ENCODE measurements around the gene KIF12. TPM values are rescaled to one million over a fixed set of nuclear protein-coding genes. Genes with fewer than 3 reads are reported as not detected.

The KIF12 gene
- total and polyA plus RNA-seq, 2 experiments from 2014 or later = 4.2 to 4.3 TPM

DNA sequence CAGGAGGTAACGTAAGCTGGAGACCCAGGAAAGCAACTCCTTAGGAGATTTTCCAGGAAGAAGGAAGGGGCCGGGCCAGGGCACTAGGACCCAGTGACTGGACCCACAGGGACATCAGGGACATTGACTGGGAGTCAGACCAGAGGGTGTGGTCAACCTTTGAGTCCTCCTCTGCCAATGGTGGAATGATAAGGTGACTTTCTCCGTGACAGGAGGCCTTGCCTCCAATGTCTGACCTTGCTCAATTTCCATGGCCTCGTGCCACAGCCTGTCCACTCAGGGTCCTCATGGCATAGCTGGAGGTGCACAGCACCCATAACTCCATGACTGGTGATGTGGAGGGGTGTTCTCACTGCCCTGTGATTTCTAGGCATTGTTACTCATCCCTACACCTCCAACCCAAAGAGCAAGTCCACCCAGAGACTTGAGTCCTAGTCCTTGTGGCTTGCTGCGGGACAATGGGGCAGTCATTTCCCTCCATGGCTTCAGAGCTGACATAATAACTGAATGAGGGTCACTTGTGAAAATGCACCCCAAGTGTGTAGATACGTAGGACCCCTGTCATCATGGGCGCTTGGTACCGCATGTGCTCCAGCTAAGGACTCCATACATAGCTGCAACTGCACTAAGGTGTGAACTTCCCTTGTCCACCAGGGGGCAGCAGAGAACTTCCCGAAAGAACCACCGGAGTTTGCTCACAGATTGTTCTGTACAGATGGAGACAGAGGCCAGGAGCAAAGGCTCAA, 16.9 kb downstream of the KIF12 start:
- no peaks in the 10 kb centered on the region for H3K27me3 ChIP-seq (ENCODE audit: insufficient read depth)
- H3K79me2 ChIP-seq (replicated peaks; ENCODE audit: insufficient read depth) = no peaks in the 10 kb centered on the region
- H3K4me3 ChIP-seq = no peak overlapping the region
- Mint-ChIP-seq H3K27ac (no peak overlapping the region), H3K4me1 (0 out of 3 replicates have a peak, but pooled peaks cover 2% of the 10 kb centered on the region), H3K27me3 (ENCODE audit: insufficient read depth, low read depth, poor library complexity) (peaks cover 15% of the 10 kb centered on the region), H3K4me3 (no peak overlapping the region), H3K9me3 (no peaks in the 10 kb centered on the region), H3K36me3 (ENCODE audit: low read depth) (no peaks in the 10 kb centered on the region)
- no peaks in the 10 kb centered on the region for H3F3A ChIP-seq (replicated peaks; ENCODE audit: low read depth)
- H3K27ac ChIP-seq (ENCODE audit: low read depth) = no peak overlapping the region
- TF ChIP-seq EZH2 (IDR thresholded peaks at IDR 0.05; ENCODE audit: low read depth, unreplicated experiment) = no peak
- TF ChIP-seq, protein P1, sequence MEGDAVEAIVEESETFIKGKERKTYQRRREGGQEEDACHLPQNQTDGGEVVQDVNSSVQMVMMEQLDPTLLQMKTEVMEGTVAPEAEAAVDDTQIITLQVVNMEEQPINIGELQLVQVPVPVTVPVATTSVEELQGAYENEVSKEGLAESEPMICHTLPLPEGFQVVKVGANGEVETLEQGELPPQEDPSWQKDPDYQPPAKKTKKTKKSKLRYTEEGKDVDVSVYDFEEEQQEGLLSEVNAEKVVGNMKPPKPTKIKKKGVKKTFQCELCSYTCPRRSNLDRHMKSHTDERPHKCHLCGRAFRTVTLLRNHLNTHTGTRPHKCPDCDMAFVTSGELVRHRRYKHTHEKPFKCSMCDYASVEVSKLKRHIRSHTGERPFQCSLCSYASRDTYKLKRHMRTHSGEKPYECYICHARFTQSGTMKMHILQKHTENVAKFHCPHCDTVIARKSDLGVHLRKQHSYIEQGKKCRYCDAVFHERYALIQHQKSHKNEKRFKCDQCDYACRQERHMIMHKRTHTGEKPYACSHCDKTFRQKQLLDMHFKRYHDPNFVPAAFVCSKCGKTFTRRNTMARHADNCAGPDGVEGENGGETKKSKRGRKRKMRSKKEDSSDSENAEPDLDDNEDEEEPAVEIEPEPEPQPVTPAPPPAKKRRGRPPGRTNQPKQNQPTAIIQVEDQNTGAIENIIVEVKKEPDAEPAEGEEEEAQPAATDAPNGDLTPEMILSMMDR (conservative IDR thresholded peaks at IDR 0.05; ENCODE audit: low read depth in 2 of 2) = peak; percentile 86 to 96
- H3K36me3 ChIP-seq (ENCODE audit: insufficient read depth) = no peaks in the 10 kb centered on the region
- DNase-seq (ENCODE audit: low spot score) (peak; percentile 96), ATAC-seq (peak; percentile 97)
- no peak overlapping the region for H3K4me2 ChIP-seq
- no peaks in the 10 kb centered on the region; the same call in 1 of the 2 replicates for H3K4me1 ChIP-seq (ENCODE audit: insufficient read depth)
- no peaks in the 10 kb centered on the region for H4K20me1 ChIP-seq (replicated peaks; ENCODE audit: insufficient read depth)
- peak overlapping the region; percentile 80; the same call in 1 of the 2 replicates for H2AFZ ChIP-seq
- H3K9me2 ChIP-seq (ENCODE audit: insufficient read depth) = no peaks in the 10 kb centered on the region

GRCh38 chr9:114081441-114082016, 17.6 kb downstream of the KIF12 start:
- no peak overlapping the region for H3K4me3 ChIP-seq
- no peak overlapping the region for H3K27ac ChIP-seq (ENCODE audit: low read depth)
- H3K36me3 ChIP-seq (ENCODE audit: insufficient read depth) = no peaks in the 10 kb centered on the region
- no peaks in the 10 kb centered on the region for H4K20me1 ChIP-seq (replicated peaks; ENCODE audit: insufficient read depth)
- H2AFZ ChIP-seq = no peak overlapping the region
- no peak overlapping the region for H3K4me3 Mint-ChIP-seq
- DNase-seq (ENCODE audit: low spot score) = no peak
- H3K27me3 Mint-ChIP-seq (ENCODE audit: insufficient read depth, low read depth, poor library complexity) = peaks cover 16% of the 10 kb centered on the region
- no peaks in the 10 kb centered on the region for H3F3A ChIP-seq (replicated peaks; ENCODE audit: low read depth)
- no peak for ATAC-seq
- no peaks in the 10 kb centered on the region for H3K79me2 ChIP-seq (replicated peaks; ENCODE audit: insufficient read depth)
- no peak overlapping the region for H3K4me2 ChIP-seq
- H3K9me3 Mint-ChIP-seq = no peaks in the 10 kb centered on the region
- no peaks in the 10 kb centered on the region for H3K36me3 Mint-ChIP-seq (ENCODE audit: low read depth)
- no peak overlapping the region for H3K27ac Mint-ChIP-seq
- no peaks in the 10 kb centered on the region; the same call in 1 of the 2 replicates for H3K4me1 ChIP-seq (ENCODE audit: insufficient read depth)
- no peaks in the 10 kb centered on the region for H3K27me3 ChIP-seq (ENCODE audit: insufficient read depth)
- no peaks in the 10 kb centered on the region for H3K9me2 ChIP-seq (ENCODE audit: insufficient read depth)
- 0 out of 3 replicates have a peak, but pooled peaks cover 2% of the 10 kb centered on the region for H3K4me1 Mint-ChIP-seq
- no peak for TF ChIP-seq ZNF331 (CRISPR knock-in tag; IDR thresholded peaks at IDR 0.05; ENCODE audit: low read depth)

- no peaks in the 10 kb centered on the region for H3K9me2 ChIP-seq (ENCODE audit: insufficient read depth)
- H3K36me3 ChIP-seq (ENCODE audit: insufficient read depth) = no peaks in the 10 kb centered on the region
- H3K4me3 Mint-ChIP-seq = no peak overlapping the region
- H3K79me2 ChIP-seq (replicated peaks; ENCODE audit: insufficient read depth) = no peaks in the 10 kb centered on the region
- H3K4me1 ChIP-seq (ENCODE audit: insufficient read depth) = no peaks in the 10 kb centered on the region; the same call in 1 of the 2 replicates
- DNase-seq (ENCODE audit: low spot score) (no peak), ATAC-seq (no peak)
- no peaks in the 10 kb centered on the region for H3F3A ChIP-seq (replicated peaks; ENCODE audit: low read depth)
- no peak overlapping the region for H3K4me2 ChIP-seq
- H3K4me3 ChIP-seq = no peak overlapping the region
- H3K27me3 Mint-ChIP-seq (ENCODE audit: insufficient read depth, low read depth, poor library complexity) = peaks cover 16% of the 10 kb centered on the region
- no peaks in the 10 kb centered on the region for H4K20me1 ChIP-seq (replicated peaks; ENCODE audit: insufficient read depth)
- H3K27ac Mint-ChIP-seq = no peak overlapping the region
- H3K9me3 Mint-ChIP-seq = no peaks in the 10 kb centered on the region
- no peaks in the 10 kb centered on the region for H3K36me3 Mint-ChIP-seq (ENCODE audit: low read depth)
- H2AFZ ChIP-seq = no peak overlapping the region
- H3K27ac ChIP-seq (ENCODE audit: low read depth) = no peak overlapping the region
- 0 out of 3 replicates have a peak, but pooled peaks cover 2% of the 10 kb centered on the region for H3K4me1 Mint-ChIP-seq
- H3K27me3 ChIP-seq (ENCODE audit: insufficient read depth) = no peaks in the 10 kb centered on the region
- TF ChIP-seq ZNF114 (CRISPR knock-in tag; IDR thresholded peaks at IDR 0.05) (no peak), STAT1 (IDR thresholded peaks at IDR 0.05; ENCODE audit: unreplicated experiment) (no peak), POLR2AphosphoS5 (IDR thresholded peaks at IDR 0.05; ENCODE audit: low read depth) (no peak), ZNF331 (CRISPR knock-in tag; IDR thresholded peaks at IDR 0.05; ENCODE audit: low read depth) (no peak), NANOG (IDR thresholded peaks at IDR 0.05; ENCODE audit: borderline replicate concordance) (no peak)
Observed at GRCh38 chr9:114080773-114081440, 18.2 kb downstream of the KIF12 start.
